ENCODE measurements around the gene EFNA3.

EFNA3 gene

DNA sequence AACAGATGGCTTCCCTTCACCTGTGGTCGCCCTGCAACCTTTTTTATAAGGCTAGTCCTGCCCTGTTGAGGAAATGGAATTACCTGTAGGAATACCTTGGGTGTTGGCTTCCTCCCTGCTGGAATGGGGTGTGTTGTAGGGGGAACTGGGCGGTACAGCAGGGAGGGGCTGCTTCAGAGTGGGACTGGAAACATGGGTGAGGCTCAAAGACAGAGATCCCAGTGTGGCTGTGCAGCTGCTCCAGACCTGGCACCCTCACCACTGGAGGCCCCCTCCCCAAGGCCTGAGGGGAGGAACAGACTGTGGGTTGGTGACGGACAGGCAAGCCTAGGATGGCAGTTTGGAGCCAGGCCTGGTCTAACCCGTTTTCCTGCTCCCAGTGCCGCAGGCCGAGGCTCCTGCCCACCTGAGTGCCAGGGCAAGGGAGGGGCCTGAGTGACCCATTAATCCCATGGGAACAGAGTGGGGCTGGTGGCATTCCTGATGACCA lies 4.5 kb downstream of the EFNA3 start:
- no peak for DNase-seq (ENCODE audit: low read depth in 1 of 2, low spot score in 1 of 2)

DNA sequence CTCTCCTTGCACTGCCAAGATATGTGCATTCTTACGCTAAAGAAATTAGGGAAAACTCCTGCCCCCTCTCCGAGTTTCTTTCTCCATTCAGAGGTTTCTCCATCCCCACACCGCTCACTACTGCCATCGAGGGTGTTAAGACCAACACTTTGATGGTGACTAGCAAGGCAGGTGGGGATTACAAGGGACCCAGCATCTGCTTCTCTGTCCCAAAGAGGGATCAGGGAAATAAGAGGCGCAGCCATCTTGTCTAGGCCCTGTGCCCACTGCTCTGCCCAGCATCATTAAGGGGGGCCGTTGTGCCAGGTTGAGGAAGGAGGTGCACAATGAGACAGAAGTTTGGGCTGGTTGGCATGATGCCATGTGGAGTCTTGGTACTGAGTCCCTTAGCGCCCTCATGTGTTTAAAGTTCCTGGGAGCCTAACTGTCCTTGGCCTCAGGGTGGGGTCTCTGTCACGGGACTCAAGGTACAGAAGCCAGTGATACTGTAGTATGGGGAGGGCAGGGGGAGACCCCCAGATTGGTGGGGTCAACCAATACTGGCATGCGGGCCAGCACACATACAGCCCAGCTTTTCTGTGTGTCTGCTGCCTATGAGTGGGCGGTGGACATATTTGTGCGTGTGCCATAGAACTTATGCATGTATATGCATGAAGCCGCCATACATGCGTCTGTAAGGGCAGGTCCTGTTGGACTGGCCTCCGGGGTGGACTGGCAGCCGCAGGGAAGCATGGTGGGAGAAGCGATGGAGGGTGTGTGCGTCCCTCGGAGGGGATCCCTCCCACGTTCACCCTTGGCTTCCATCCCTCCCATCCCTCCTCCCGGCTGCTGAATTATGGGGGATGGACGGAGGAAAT lies 5.5 kb downstream of the EFNA3 start:
- no peak for DNase-seq (ENCODE audit: low read depth in 1 of 2, low spot score in 1 of 2)

GRCh38 chr1:155084722-155085503 lies 6.3 kb downstream of the EFNA3 start:
- peak; percentile 80 to 82 for DNase-seq (ENCODE audit: low read depth in 1 of 2, low spot score in 1 of 2)

DNA sequence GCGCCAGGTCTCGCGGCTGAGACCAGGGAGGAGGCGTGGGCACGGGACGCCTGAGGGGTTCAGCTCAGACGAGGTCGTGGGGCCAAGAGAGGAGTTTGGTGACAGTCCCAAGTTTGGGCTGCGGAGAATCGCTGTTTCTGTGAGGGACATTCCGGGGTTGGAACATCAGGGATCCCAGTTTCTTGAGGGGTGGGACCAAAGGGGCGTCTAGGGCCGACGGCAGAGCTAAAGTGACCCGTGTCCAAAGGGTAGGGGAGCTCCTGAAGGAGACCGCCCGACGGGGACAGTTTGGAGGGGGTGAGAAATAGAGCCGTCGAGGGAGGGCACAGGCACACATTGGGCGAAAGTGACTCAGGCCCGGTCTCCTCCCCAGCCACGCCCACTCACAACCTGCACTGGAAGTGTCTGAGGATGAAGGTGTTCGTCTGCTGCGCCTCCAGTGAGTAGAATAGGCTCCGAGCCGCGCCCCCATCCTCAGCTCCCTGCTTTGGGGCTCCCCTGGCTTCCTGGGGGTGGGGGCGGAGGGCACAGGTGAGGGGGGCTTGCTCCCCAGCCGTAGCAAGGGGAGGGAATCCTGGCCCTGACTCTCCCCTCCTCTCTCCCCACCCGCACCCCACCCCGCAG lies 7.0 kb downstream of the EFNA3 start:
- peak in 1 of 2 donors; percentile 50 for DNase-seq (ENCODE audit: low read depth in 1 of 2, low spot score in 1 of 2)

- DNase-seq (ENCODE audit: low read depth in 1 of 2, low spot score in 1 of 2), result peak; percentile 63 to 73
Observed at GRCh38 chr1:155086128-155086741, 7.6 kb downstream of the EFNA3 start.

DNA sequence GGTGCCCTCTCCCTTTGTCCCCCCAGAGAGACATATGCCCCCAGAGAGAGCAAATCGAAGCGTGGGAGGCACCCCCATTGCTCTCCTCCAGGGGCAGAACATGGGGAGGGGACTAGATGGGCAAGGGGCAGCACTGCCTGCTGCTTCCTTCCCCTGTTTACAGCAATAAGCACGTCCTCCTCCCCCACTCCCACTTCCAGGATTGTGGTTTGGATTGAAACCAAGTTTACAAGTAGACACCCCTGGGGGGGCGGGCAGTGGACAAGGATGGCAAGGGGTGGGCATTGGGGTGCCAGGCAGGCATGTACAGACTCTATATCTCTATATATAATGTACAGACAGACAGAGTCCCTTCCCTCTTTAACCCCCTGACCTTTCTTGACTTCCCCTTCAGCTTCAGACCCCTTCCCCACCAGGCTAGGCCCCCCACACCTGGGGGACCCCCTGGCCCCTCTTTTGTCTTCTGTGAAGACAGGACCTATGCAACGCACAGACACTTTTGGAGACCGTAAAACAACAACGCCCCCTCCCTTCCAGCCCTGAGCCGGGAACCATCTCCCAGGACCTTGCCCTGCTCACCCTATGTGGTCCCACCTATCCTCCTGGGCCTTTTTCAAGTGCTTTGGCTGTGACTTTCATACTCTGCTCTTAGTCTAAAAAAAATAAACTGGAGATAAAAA lies 8.4 kb downstream of the EFNA3 start:
- DNase-seq (ENCODE audit: low read depth in 1 of 2, low spot score in 1 of 2), result no peak

DNA sequence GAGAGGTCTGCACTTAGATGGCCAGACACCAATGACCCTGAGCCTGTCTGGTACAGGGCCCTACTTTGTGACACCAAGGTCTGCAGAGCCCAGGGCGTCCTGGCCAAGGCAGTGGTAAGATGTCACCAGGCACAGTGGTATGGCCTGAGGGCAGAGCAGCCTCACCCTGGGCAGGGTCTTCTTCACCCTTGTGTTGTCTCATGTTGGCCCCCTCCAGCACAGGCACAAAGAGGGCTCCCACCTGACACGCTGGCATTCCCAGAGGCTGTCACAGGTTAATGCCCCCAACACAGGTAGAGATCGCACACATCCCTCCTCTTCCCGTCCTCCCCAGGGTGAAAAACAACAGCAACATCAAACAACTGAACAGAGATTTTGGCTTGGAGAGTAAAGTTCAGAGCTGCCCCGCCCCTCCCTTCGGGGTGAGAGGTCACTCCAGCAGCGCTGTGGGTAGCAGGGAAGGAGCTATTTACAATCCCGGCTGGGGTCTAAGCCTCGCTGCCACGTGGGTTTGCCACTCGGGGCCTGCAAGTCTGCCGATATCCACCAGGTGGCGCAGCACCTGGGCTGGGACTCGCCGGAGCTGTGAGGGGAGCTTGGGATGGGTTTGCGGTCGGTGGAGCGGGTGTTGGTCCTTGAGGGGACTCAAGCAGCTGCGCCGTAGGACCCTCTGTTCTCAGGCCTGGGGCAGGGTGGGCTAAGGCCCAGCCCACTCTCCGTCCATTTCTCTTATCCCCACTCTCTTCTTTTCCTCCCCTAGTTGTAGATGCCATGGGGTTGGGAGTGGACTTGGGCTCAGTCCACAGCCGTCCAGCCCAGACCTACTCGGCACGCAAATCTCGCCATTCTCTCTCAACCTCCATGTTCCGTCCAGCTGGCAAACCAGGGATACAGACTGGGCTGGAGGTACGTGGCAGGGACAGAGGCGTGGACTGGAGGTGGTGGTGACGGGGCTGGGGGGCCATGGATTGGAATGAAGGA lies 12.7 kb downstream of the EFNA3 start:
- peak; percentile 63 to 75 for DNase-seq (ENCODE audit: low read depth in 1 of 2, low spot score in 1 of 2)

- no peak for DNase-seq (ENCODE audit: low read depth in 1 of 2, low spot score in 1 of 2)
Observed at GRCh38 chr1:155092131-155092530, 13.5 kb downstream of the EFNA3 start.

GRCh38 chr1:155092641-155093040 lies 14.0 kb downstream of the EFNA3 start:
- no peak for DNase-seq (ENCODE audit: low read depth in 1 of 2, low spot score in 1 of 2)

- DNase-seq (ENCODE audit: low read depth in 1 of 2, low spot score in 1 of 2), result no peak
Observed at GRCh38 chr1:155093911-155094621, 15.4 kb downstream of the EFNA3 start.

DNA sequence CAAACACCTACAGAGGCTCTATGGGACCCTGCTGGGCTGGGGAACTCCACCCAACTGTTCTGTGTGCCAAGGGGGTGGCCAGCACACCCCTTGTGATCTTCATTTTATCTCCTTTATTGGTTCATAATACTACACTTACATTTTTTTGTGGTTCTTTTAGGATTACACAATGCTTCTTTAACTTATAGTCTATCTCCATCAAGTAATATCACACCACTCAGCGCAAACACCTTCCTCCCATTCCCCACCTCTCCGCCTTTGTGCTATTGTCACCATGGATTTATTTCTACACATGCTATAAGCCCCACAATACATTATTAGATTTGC lies 15.9 kb downstream of the EFNA3 start:
- no peak for DNase-seq (ENCODE audit: low read depth in 1 of 2, low spot score in 1 of 2)

DNA sequence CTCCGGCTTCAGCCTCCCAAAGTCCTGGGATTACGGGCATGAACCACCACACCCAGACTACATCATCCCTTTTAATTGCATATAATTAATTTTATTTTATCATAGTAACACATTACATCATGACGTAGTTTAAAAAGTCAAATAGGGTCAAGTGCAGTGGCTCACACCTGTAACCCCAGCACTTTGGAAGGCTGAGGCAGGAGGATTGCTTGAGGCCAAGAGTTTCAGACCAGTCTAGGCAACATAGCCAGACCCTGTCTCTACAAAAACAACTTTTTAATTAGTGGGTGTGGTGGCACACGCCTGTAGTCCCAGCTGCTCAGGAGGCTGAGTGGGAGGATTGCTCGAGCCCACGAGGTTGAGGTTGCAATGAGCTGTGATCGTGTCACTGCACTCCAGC lies 20.7 kb downstream of the EFNA3 start:
- DNase-seq (ENCODE audit: low read depth in 1 of 2, low spot score in 1 of 2), result no peak

GRCh38 chr1:155103325-155103724 lies 24.7 kb downstream of the EFNA3 start:
- no peak for DNase-seq (ENCODE audit: low read depth in 1 of 2, low spot score in 1 of 2)

GRCh38 chr1:155104605-155105534 lies 26.2 kb downstream of the EFNA3 start:
- no peak for DNase-seq (ENCODE audit: low read depth in 1 of 2, low spot score in 1 of 2)

- DNase-seq (ENCODE audit: low read depth in 1 of 2, low spot score in 1 of 2), result no peak
Observed at GRCh38 chr1:155105604-155106011, 27.0 kb downstream of the EFNA3 start.

GRCh38 chr1:155106862-155107261 lies 28.2 kb downstream of the EFNA3 start:
- no peak for DNase-seq (ENCODE audit: low read depth in 1 of 2, low spot score in 1 of 2)

GRCh38 chr1:155107309-155108264 lies 28.9 kb downstream of the EFNA3 start:
- no peak for DNase-seq (ENCODE audit: low read depth in 1 of 2, low spot score in 1 of 2)

Measured in stimulated activated CD4-positive, alpha-beta T cell treated with anti-CD3 and anti-CD28 coated beads, Interleukin-15, amount 100 ng/mL, for 1 hour (primary cell).